ENCODE data around the gene WDR62. TPM values are rescaled to one million over a fixed set of nuclear protein-coding genes. Genes with fewer than 3 reads are reported as not detected.
"Not testable (repeated sequence)": the region's sequence is repeated elsewhere in the genome, so short reads cannot be mapped to it uniquely, and the experiment has no call there.

Gene WDR62
- total RNA-seq, 1 donor from 2014 or later = 22.0 TPM

GRCh38 chr19:36049080-36049698 lies 5.5 kb upstream of the WDR62 start:
- H3K27ac Mint-ChIP-seq = no peak overlapping the region
- peaks cover 8% of the 10 kb centered on the region for H3K36me3 Mint-ChIP-seq (ENCODE audit: low read depth)

GRCh38 chr19:36051236-36051635 lies 3.5 kb upstream of the WDR62 start:
- H3K9me3 Mint-ChIP-seq = no peaks in the 10 kb centered on the region
- intact Hi-C loops (cut with micrococcal nuclease) = loop anchor here (10.0 kb wide), 1 partner anchor 804 kb away; the partner anchor contains the start of gene ZNF345
- peaks cover 4% of the 10 kb centered on the region for H3K36me3 Mint-ChIP-seq (ENCODE audit: low read depth)
- DNase-seq (ENCODE audit: low spot score) = no peak
- H3K4me3 Mint-ChIP-seq = peak overlapping the region; percentile 50
- peak overlapping the region; percentile 15 for H3K27ac Mint-ChIP-seq
- H3K27me3 Mint-ChIP-seq (ENCODE audit: insufficient read depth) = no peaks in the 10 kb centered on the region
- peaks cover 28% of the 10 kb centered on the region for H3K4me1 Mint-ChIP-seq (ENCODE audit: low read depth)

More at GRCh38 chr19:36049080-36049698, 5.5 kb upstream of the WDR62 start:
- Mint-ChIP-seq H3K9me3 (no peaks in the 10 kb centered on the region), H3K4me3 (no peak overlapping the region), H3K27me3 (ENCODE audit: insufficient read depth) (no peaks in the 10 kb centered on the region), H3K4me1 (ENCODE audit: low read depth) (peaks cover 16% of the 10 kb centered on the region)
- intact Hi-C loops (cut with micrococcal nuclease) = no loop called here
- no peak for DNase-seq (ENCODE audit: low spot score)

GRCh38 chr19:36051637-36052036 lies 3.1 kb upstream of the WDR62 start:
- peak overlapping the region; percentile 50 for H3K4me3 Mint-ChIP-seq
- no peak for DNase-seq (ENCODE audit: low spot score)
- no peaks in the 10 kb centered on the region for H3K9me3 Mint-ChIP-seq
- peaks cover 4% of the 10 kb centered on the region for H3K36me3 Mint-ChIP-seq (ENCODE audit: low read depth)
- H3K4me1 Mint-ChIP-seq (ENCODE audit: low read depth) = peaks cover 32% of the 10 kb centered on the region
- H3K27ac Mint-ChIP-seq = no peak overlapping the region
- intact Hi-C loops (cut with micrococcal nuclease) = loop anchor here (10.0 kb wide), 1 partner anchor 803 kb away; the partner anchor contains the start of gene ZNF345
- no peaks in the 10 kb centered on the region for H3K27me3 Mint-ChIP-seq (ENCODE audit: insufficient read depth)

- no peaks in the 10 kb centered on the region for H3K9me3 Mint-ChIP-seq
- peak within 1 kb of the TSS; percentile 99 for H3K4me3 Mint-ChIP-seq
- peak; percentile 100 for DNase-seq (ENCODE audit: low spot score)
- intact Hi-C loops (cut with micrococcal nuclease) = loop anchor here (1.0 to 10.0 kb wide), 13 partner anchors 39 to 801 kb away; partner anchors contain the start of genes ALKBH6, NFKBID, PSENEN and SDHAF1
- peak within 1 kb of the TSS; percentile 96 for H3K27ac Mint-ChIP-seq
- H3K4me1 Mint-ChIP-seq (ENCODE audit: low read depth) = peaks cover 45% of the 10 kb centered on the region
- H3K36me3 Mint-ChIP-seq (ENCODE audit: low read depth) = peaks cover 9% of the 10 kb centered on the region
- no peaks in the 10 kb centered on the region for H3K27me3 Mint-ChIP-seq (ENCODE audit: insufficient read depth)
Observed at GRCh38 chr19:36054119-36054732, 471 bp upstream of the WDR62 start, which contains the start of gene THAP8. Gene THAP8 (minus strand): TSS chr19:36054285. CDS start chr19:36054217, 68 bp downstream.

GRCh38 chr19:36058481-36059179 lies 3.9 kb downstream of the WDR62 start:
- no peak overlapping the region for H3K4me3 Mint-ChIP-seq
- peaks cover 13% of the 10 kb centered on the region for H3K36me3 Mint-ChIP-seq (ENCODE audit: low read depth)
- peaks cover 32% of the 10 kb centered on the region for H3K4me1 Mint-ChIP-seq (ENCODE audit: low read depth)
- no peak for DNase-seq (ENCODE audit: low spot score)
- H3K27me3 Mint-ChIP-seq (ENCODE audit: insufficient read depth) = no peaks in the 10 kb centered on the region
- intact Hi-C loops (cut with micrococcal nuclease) = loop anchor here (5.0 to 10.0 kb wide), 2 partner anchors 429 to 796 kb away; partner anchors contain the start of genes ZNF345 and ZNF566
- no peaks in the 10 kb centered on the region for H3K9me3 Mint-ChIP-seq
- peak overlapping the region; percentile 21 for H3K27ac Mint-ChIP-seq

- DNase-seq (ENCODE audit: low spot score) = no peak
- Mint-ChIP-seq H3K4me3 (no peak overlapping the region), H3K4me1 (ENCODE audit: low read depth) (peaks cover 29% of the 10 kb centered on the region), H3K27me3 (ENCODE audit: insufficient read depth) (no peaks in the 10 kb centered on the region), H3K36me3 (ENCODE audit: low read depth) (peaks cover 16% of the 10 kb centered on the region), H3K9me3 (no peaks in the 10 kb centered on the region), H3K27ac (no peak overlapping the region)
- intact Hi-C loops (cut with micrococcal nuclease) = loop anchor here (5.0 to 10.0 kb wide), 2 partner anchors 428 to 795 kb away; partner anchors contain the start of genes ZNF345 and ZNF566
Observed at GRCh38 chr19:36059180-36059910, 4.6 kb downstream of the WDR62 start.

GRCh38 chr19:36060430-36060829 lies 5.7 kb downstream of the WDR62 start:
- intact Hi-C loops (cut with micrococcal nuclease) = loop anchor here (1.0 kb wide), 1 partner anchor 110 kb away; no protein-coding TSS in a partner anchor
- H3K27ac Mint-ChIP-seq = no peak overlapping the region
- peaks cover 22% of the 10 kb centered on the region for H3K36me3 Mint-ChIP-seq (ENCODE audit: low read depth)
- H3K4me1 Mint-ChIP-seq (ENCODE audit: low read depth) = peaks cover 26% of the 10 kb centered on the region
- no peaks in the 10 kb centered on the region for H3K27me3 Mint-ChIP-seq (ENCODE audit: insufficient read depth)
- no peak overlapping the region for H3K4me3 Mint-ChIP-seq
- H3K9me3 Mint-ChIP-seq = no peaks in the 10 kb centered on the region
- no peak for DNase-seq (ENCODE audit: low spot score)

- H3K4me3 Mint-ChIP-seq = no peak overlapping the region
- H3K36me3 Mint-ChIP-seq (ENCODE audit: low read depth) = peaks cover 25% of the 10 kb centered on the region
- no peak for DNase-seq (ENCODE audit: low spot score)
- intact Hi-C loops (cut with micrococcal nuclease) = no loop called here
- peaks cover 17% of the 10 kb centered on the region for H3K4me1 Mint-ChIP-seq (ENCODE audit: low read depth)
- no peak overlapping the region for H3K27ac Mint-ChIP-seq
- H3K27me3 Mint-ChIP-seq (ENCODE audit: insufficient read depth) = no peaks in the 10 kb centered on the region
- H3K9me3 Mint-ChIP-seq = no peaks in the 10 kb centered on the region
Observed at GRCh38 chr19:36061367-36061766, 6.7 kb downstream of the WDR62 start.

- no peaks in the 10 kb centered on the region for H3K9me3 Mint-ChIP-seq
- H3K27me3 Mint-ChIP-seq (ENCODE audit: insufficient read depth) = no peaks in the 10 kb centered on the region
- peaks cover 34% of the 10 kb centered on the region for H3K36me3 Mint-ChIP-seq (ENCODE audit: low read depth)
- intact Hi-C loops (cut with micrococcal nuclease) = no loop called here
- H3K4me1 Mint-ChIP-seq (ENCODE audit: low read depth) = no peaks in the 10 kb centered on the region
- DNase-seq (ENCODE audit: low spot score) = no peak
- no peak overlapping the region for H3K27ac Mint-ChIP-seq
- no peak overlapping the region for H3K4me3 Mint-ChIP-seq
Observed at GRCh38 chr19:36064826-36065225, 10.1 kb downstream of the WDR62 start.

- intact Hi-C loops (cut with micrococcal nuclease) = no loop called here
Observed at GRCh38 chr19:36067681-36068080, 13.0 kb downstream of the WDR62 start.

GRCh38 chr19:36068810-36069499 lies 14.3 kb downstream of the WDR62 start:
- H3K36me3 Mint-ChIP-seq (ENCODE audit: low read depth) = peaks cover 32% of the 10 kb centered on the region
- H3K27ac Mint-ChIP-seq; H3K27me3 Mint-ChIP-seq (ENCODE audit: insufficient read depth); H3K4me3 Mint-ChIP-seq; H3K9me3 Mint-ChIP-seq; DNase-seq (ENCODE audit: low spot score); intact Hi-C loops (cut with micrococcal nuclease); H3K4me1 Mint-ChIP-seq (ENCODE audit: low read depth): not testable (repeated sequence)

More at GRCh38 chr19:36067681-36068080, 13.0 kb downstream of the WDR62 start:
- no peak for DNase-seq (ENCODE audit: low spot score)
- Mint-ChIP-seq H3K36me3 (ENCODE audit: low read depth) (peaks cover 35% of the 10 kb centered on the region), H3K27ac (no peak overlapping the region), H3K4me3 (no peak overlapping the region), H3K4me1 (ENCODE audit: low read depth) (no peaks in the 10 kb centered on the region), H3K9me3 (no peaks in the 10 kb centered on the region), H3K27me3 (ENCODE audit: insufficient read depth) (no peaks in the 10 kb centered on the region)

GRCh38 chr19:36072081-36072480 lies 17.4 kb downstream of the WDR62 start:
- no peaks in the 10 kb centered on the region for H3K9me3 Mint-ChIP-seq
- H3K4me1 Mint-ChIP-seq (ENCODE audit: low read depth) = no peaks in the 10 kb centered on the region
- peaks cover 25% of the 10 kb centered on the region for H3K36me3 Mint-ChIP-seq (ENCODE audit: low read depth)
- DNase-seq (ENCODE audit: low spot score) = no peak
- no peak overlapping the region for H3K27ac Mint-ChIP-seq
- no peak overlapping the region for H3K4me3 Mint-ChIP-seq
- H3K27me3 Mint-ChIP-seq (ENCODE audit: insufficient read depth) = no peaks in the 10 kb centered on the region
- intact Hi-C loops (cut with micrococcal nuclease) = no loop called here

Data from activated T-helper 1 cell treated with anti-CD3 and anti-CD28 coated beads, Interleukin-12 subunit alpha, Interleukin-12 subunit beta, Interleukin-2, Interleukin-4 antibody, amounts not matched to agents 30 ng/mL and 10 ng/mL and 1 ng/mL, durations not matched to agents 14 hours and 24 hours and 36 hours (primary cell).